GM18508 (cell line): ENCODE results near the gene PGRMC2.

Experiments used
- ATAC-seq: cut with Tn5 transposase; IDR thresholded peaks from one replicate; pipeline ENCODE4 v1.9.1; 2021; ENCODE audit warnings: moderate number of reproducible peaks; ENCODE audit not compliant: insufficient read depth, unreplicated experiment

PGRMC2 gene, protein sequence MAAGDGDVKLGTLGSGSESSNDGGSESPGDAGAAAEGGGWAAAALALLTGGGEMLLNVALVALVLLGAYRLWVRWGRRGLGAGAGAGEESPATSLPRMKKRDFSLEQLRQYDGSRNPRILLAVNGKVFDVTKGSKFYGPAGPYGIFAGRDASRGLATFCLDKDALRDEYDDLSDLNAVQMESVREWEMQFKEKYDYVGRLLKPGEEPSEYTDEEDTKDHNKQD

DNA sequence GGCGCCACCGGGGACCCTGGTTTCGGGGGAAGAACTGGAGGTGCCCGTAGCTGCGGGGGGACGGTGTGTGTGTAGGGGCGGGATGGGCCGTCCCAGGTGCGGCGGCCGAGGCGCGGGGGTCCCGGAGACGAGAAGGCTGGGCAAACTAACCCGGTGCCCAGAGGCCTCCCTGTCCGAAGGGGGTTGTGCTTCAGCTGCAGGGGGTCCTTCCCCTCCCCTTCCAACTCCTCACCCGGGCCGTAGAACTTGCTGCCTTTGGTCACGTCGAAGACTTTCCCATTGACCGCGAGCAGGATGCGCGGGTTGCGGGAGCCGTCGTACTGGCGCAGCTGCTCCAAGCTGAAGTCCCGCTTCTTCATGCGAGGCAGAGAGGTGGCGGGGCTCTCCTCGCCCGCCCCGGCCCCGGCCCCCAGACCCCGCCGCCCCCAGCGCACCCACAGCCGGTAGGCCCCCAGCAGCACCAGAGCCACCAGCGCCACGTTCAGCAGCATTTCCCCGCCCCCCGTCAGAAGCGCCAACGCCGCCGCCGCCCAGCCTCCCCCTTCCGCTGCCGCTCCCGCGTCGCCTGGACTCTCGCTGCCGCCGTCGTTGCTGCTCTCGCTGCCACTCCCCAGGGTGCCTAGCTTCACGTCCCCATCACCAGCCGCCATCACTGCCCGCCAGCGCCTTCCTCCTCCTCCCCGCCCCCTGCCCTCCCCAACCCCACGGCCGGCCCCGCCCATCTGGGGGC is at the start of gene PGRMC2:
TSS of gene PGRMC2 (minus strand) at position 673 of the 730 bp plus-strand sequence. CDS start at position 650, 23 bp downstream.
- ATAC-seq, result no peak

DNA sequence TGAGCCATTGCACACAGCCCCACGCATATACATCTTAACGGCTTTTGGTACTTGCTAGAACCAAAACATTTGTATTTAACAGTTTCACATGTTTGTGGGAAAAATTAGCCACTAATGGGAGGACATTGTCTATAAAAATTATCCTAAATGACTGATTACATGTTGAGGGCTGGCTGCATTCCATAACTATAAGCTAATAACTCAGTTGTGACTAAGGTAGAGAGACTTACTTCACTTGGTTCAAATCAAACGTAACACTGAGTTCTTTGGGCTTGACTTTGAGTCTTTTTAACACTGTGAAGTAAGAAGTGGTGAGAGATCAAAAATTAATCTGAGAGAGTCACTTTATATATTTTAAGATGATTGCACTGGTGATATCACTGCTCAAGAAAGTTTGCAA is 47.9 kb upstream of the PGRMC2 start:
- no peak for ATAC-seq

- no peak for ATAC-seq
Measured at GRCh38 chr4:128334256-128334655, 46.6 kb upstream of the PGRMC2 start.

- ATAC-seq, result no peak
Measured at GRCh38 chr4:128333309-128334018, 45.9 kb upstream of the PGRMC2 start.

DNA sequence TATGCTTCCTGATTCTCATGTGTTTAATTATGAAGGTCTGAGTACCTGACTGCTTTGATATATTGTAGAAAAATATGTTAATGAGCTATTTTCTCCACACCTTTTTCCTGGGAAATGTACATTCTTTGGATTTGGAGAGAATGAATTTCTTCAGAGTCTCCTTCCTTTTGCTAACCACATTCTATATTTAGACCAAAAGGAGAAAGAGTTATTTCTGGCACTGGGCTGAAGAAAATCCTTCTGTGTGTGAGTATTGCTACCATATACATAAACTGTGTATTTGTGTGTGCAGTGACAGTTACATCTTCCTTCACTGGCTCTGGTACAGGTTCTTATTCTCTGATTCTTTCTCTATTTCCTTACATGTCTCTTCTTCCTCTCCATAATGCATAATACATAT is 44.5 kb upstream of the PGRMC2 start:
- no peak for ATAC-seq

DNA sequence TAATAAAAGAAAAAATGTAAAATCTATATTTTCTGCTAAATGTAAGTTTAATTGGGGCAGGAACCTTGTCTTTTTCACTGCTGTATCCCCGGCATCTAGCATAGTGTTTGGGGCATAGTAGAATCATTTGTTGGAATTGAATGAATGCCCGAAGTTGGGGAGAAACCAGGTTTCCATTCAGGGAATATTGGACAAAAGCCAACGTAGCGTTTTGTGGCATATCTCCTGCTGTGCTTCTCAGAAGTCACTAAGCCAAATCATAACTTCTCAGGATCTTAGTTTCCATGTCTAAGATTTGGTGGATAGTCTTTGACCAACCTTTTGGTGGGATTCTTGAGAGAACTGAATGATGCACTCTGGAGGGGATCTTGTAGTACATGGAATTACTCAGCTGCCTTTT is 42.0 kb upstream of the PGRMC2 start:
- ATAC-seq, result no peak

- ATAC-seq, result no peak
Measured at GRCh38 chr4:128328106-128328505, 40.5 kb upstream of the PGRMC2 start.

GRCh38 chr4:128323401-128323800 is 35.8 kb upstream of the PGRMC2 start:
- ATAC-seq, result no peak

- ATAC-seq, result no peak
Measured at GRCh38 chr4:128322986-128323385, 35.4 kb upstream of the PGRMC2 start.

GRCh38 chr4:128322311-128322710 is 34.7 kb upstream of the PGRMC2 start:
- ATAC-seq, result no peak

DNA sequence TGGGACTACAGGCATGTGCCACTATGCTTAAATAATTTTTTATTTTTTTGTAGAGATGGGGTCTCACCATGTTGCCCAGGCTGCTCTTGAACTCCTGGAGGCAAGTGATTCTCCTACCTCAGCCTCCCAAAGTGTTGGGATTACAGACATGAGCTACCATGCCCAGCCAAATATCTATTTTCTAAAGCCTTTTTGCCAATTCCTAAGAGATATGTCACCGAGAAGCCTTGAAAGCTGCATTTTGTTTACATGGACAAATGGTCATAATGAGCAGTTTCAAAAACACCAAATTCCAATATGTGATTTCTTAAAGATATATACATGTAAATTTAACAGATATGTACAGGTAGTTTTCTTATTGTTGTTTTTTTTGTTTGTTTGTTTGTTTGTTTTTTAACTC is 33.0 kb upstream of the PGRMC2 start:
- no peak for ATAC-seq

DNA sequence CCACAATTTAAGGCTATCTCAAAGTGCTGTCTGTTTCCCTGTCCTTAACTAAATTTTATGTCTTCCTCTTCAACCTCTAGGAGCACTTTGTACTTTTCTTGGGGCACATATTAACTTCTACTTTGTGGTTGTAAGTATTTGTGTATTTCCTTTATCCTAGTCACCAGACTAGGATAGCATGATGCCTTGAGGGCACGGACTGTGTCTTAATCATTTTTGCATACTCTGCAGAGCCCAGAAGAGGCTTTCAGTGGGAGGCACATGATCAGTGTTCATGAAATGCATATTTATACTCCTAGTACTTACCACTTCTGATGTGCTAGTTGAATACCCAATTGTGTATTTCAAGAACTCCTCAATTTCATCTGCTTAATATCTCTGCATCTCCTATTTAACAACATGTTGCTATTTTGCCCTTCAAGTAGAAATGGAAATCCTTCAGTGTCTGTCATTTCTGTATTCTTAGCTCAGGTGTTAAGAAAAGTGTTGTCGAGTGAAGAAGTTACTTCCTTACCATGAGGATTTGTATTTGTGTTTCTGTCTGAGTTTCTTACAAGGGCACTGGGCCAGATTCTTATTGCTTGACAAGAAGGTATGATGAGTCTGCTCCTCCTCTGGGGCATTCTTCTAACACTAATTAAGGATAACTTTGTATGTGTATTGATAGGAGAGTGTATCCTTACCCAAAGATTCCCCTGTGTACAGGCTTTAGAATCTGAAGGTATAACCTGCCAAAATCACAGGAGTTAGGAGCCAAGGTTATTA is 28.3 kb upstream of the PGRMC2 start:
- ATAC-seq, result no peak

DNA sequence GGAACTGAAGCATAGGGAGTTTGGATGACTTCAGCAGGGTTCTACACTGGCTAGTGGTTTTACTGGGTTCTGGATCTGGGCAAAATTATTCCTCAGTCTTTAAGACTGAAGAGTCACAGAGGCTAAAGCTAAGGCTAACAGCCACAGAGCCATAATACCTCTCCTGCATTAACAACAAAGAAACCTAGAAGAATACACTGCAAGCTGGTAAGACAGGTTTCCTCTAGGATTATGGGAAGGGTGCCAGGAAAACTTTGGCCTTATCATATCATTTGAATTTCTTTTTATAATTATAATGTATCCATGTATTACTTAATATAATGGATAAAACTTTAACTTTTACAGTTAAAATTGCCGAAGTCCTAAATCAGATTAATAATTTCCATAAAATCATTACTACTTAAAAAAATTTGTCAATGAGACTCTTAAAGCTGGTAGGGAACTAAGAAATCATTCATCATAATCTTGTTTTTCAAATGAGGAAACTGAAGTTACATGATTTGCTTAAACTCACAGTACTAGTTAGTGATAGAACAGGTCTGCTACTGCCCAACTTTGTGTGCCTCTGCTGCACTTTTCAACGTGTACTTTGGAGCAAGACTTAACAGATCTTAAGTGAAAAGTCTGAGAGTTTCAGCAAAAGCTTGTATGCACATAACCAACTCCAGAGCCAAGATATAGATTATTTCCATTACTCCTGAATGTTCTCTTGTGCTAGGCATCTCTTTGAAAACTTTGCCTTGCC is 24.2 kb upstream of the PGRMC2 start:
- ATAC-seq, result no peak

- no peak for ATAC-seq
Measured at GRCh38 chr4:128310266-128310697, 22.7 kb upstream of the PGRMC2 start.

DNA sequence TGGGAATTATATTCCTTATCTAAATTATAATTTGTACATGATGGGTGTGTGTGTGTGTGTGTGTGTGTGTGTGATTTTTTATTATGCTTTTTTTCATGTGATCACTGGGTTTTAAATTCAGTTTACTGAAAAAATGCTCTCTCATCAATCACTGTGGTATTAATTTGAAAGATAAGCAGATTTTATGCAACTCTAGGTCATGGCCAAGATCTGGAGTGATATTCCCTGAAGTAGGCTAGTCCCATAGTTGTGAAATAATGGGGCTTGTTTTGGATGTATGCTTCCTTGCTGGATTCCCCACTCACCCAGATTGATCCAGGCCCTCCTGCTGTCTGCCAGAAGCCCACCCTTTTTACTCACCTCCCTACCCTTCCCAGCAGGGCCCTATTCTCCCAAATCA is 22.0 kb upstream of the PGRMC2 start:
- ATAC-seq, result no peak

DNA sequence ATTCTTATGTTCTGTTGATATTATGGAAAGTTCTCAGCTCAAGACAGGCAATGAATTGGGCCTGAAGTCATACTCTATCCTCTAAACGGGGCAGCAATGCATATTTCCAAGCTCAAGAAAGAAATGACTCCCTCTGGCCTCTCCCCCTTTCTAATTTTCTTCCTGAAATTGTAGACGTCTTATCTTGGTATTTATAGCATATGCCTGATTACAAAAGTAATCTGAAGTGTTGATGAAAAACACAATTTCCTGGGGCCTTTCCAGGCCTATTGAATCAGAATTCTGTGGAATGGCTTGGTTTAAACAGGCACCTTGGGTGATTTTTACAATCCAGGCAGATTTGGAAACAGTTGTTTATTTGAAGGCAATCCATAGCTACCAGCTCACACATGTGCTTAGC is 21.4 kb upstream of the PGRMC2 start:
- ATAC-seq, result no peak

DNA sequence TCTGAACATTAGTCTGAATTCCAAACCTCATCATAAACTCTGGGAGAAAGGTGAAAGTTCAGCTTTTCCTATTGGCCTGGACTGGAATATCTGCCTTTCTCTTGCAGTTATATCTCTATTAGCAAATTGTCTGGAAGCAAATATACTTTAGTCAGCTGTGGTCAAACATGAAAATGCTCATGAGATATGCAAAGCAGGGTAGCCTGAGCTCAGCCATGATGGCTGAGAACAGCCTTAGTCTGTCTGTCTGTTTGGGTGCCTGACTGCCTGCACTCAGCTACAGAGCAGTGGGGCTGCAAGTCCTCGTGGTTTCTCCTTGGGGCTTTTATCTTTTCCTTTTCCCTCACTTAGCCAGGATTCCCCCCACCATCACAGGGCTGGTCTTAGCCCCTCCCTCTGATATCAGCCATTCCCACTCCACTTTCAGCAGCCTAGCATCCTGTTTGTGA is 19.5 kb upstream of the PGRMC2 start:
- ATAC-seq, result no peak

GRCh38 chr4:128305942-128306341 is 18.3 kb upstream of the PGRMC2 start:
- no peak for ATAC-seq

GRCh38 chr4:128303986-128304385 is 16.4 kb upstream of the PGRMC2 start:
- ATAC-seq, result no peak

DNA sequence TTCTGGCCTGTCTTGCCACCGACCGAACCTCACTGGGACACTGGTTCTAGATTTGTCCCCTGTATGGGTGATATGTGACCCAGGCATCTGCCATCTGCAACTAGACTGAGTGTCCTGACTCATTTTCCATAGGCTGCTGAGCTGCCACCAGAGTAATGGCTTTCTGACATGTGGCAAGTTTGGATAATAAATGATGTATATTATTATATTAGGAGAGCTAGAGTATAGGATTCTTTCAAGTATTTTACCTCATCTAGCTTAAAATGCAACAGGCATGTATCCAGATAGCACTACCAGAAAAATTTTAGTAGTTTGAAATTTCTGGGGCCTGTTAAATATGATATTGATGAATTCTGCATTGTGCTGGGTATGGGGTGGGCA is 15.8 kb upstream of the PGRMC2 start:
- ATAC-seq, result no peak
